ENCODE results near the gene AP1S1. TPM values are rescaled to one million over a fixed set of nuclear protein-coding genes. Genes with fewer than 3 reads are reported as not detected.

Gene AP1S1
- total and polyA plus RNA-seq, 9 of the 15 experiments (the other 6 are each of a cell fraction or from before 2014, with no cell fraction given), result 4.4 to 149 (median 89.4) TPM

GRCh38 chr7:101138213-101138870 lies 15.9 kb upstream of the AP1S1 start (continued):
- no peak for TF ChIP-seq SRSF7 (optimal IDR thresholded peaks at IDR 0.05; ENCODE audit: low read depth, low read length)
- peak; percentile 59; the same call in 1 of the 2 replicates for TF ChIP-seq ZBTB9 (CRISPR knock-in tag; IDR thresholded peaks at IDR 0.05)
- TF ChIP-seq ZNF511 (CRISPR knock-in tag; IDR thresholded peaks at IDR 0.05), result no peak
- no peak for TF ChIP-seq SNRNP70 (optimal IDR thresholded peaks at IDR 0.05; ENCODE audit: low read depth, low read length)
- no peak for TF ChIP-seq ETV6 (IDR thresholded peaks at IDR 0.05; ENCODE audit: borderline replicate concordance in 1 of 2, low read depth in 2 of 2, low read length in 1 of 2)
- no peak for TF ChIP-seq ETV6 (CRISPR knock-in tag; IDR thresholded peaks at IDR 0.05; ENCODE audit: borderline replicate concordance)
- TF ChIP-seq SOX6 (IDR thresholded peaks at IDR 0.05), result peak; percentile 89
- no peak for TF ChIP-seq HMG20B (CRISPR knock-in tag; IDR thresholded peaks at IDR 0.05)
- no peak for TF ChIP-seq NR0B1 (IDR thresholded peaks at IDR 0.05; ENCODE audit: partially characterized antibody)
- peak; percentile 30; the same call in 1 of the 2 replicates for TF ChIP-seq CHD2 (IDR thresholded peaks at IDR 0.05; ENCODE audit: low read depth, low read length)
- TF ChIP-seq RCOR1 (IDR thresholded peaks at IDR 0.05; ENCODE audit: borderline replicate concordance in 1 of 2, low read depth in 2 of 2, low read length in 2 of 2), result peak; percentile 26 to 83; a peak in 3 of 4 replicates
- TF ChIP-seq TEAD2 (tag; IDR thresholded peaks at IDR 0.05), result no peak
- no peak for TF ChIP-seq CBX5 (IDR thresholded peaks at IDR 0.05; ENCODE audit: borderline replicate concordance, low read depth)
- no peak for TF ChIP-seq UBTF (IDR thresholded peaks at IDR 0.05; ENCODE audit: borderline replicate concordance in 1 of 2, low read depth in 2 of 2, low read length in 2 of 2)
- peak; percentile 68 for TF ChIP-seq TBP (optimal IDR thresholded peaks at IDR 0.05; ENCODE audit: low read depth, low read length)
- TF ChIP-seq ATF3 (IDR thresholded peaks at IDR 0.05), result peak; percentile 100
- peak; percentile 99 for TF ChIP-seq ATF3 (CRISPR knock-in tag; conservative IDR thresholded peaks at IDR 0.05)
- 0 out of 2 replicates have a peak, but pooled peaks have one; percentile 34 for TF ChIP-seq MIER1 (IDR thresholded peaks at IDR 0.05; ENCODE audit: low read depth)
- TF ChIP-seq TOE1 (IDR thresholded peaks at IDR 0.05; ENCODE audit: borderline replicate concordance), result peak; percentile 91
- no peak for TF ChIP-seq TOE1 (CRISPR knock-in tag; IDR thresholded peaks at IDR 0.05; ENCODE audit: borderline replicate concordance, low read depth)
